ENCODE data around the gene CPNE9.

Gene CPNE9

DNA sequence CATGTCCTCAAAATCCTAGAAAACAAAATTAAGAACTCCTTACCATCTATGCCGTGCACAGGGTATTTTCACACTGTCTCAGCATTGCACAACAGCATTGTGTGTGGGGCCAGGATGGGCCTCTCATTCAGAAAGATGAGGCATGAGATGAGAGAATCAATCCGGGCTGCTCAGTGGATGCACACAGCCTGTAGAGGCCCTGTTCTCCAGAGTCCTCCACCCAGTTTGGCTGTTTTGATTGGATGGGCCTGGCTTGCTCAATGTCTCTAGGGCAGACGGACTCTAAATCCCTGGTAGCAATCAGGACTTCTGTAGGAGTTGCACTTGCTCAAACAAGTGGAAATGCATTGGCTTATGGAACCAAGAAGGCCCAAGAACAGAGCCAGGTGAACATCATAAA lies 20.2 kb upstream of the CPNE9 start:
- Histone ChIP-seq H3K27ac (no peak overlapping the region), H3K27me3 (ENCODE audit: insufficient read depth, low read depth) (no peaks in the 10 kb centered on the region), H3K4me1 (ENCODE audit: low read depth, poor library complexity, severe bottlenecking) (no peaks in the 10 kb centered on the region), H3K4me3 (IDR thresholded peaks at IDR 0.05; ENCODE audit: insufficient read depth, low read depth, low read length) (no peak overlapping the region), H2AFZ (ENCODE audit: low read depth) (no peak overlapping the region), H4K20me1 (ENCODE audit: insufficient read depth) (no peaks in the 10 kb centered on the region), H3K9ac (no peak overlapping the region), H3K36me3 (ENCODE audit: insufficient read depth) (no peaks in the 10 kb centered on the region), H3K79me2 (ENCODE audit: insufficient read depth, low read depth) (no peaks in the 10 kb centered on the region), H3K4me2 (no peak overlapping the region)
- no peak for TF ChIP-seq CTCF (conservative IDR thresholded peaks at IDR 0.05; ENCODE audit: low read depth, low read length)

DNA sequence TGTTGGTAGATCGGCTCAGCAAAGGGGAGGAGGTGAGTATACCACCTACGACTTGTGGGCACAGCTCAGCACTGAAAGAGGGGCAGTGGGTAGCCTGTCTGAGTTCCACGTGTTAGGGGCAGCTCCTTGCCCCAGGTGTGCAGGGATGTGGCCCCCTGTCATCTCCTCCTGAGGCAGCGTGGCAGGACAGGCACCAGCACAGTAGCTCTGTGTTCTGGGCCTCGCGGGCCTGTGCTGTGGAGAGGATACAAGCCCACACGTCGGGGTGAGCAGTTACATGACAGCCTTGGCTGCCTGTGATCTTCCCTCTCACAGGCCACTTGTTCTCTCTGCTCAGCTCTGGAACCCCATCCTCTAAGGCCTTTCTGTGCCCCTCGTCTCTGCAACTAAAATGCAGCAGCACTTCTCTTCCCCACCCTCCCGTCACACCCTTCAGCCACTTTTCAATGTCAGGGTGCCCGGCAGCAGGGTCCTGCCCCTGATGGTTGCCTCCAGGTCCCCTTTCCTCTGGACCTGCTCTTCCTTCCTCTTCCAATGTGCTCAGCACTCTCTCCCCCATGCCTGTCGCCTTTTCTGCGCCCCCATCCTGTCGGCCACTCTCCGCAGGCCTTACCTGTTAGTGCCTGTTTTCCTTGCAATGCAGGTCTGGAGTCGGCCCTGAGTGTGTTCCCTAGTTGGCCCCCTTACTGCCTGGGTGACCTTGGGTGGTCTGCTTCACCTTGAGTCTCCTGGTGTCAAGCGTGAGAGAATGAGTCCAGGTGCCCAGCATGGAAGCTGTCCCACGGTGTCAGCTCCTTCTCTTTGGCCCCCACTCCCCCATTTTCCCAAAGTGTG lies 18.2 kb upstream of the CPNE9 start:
- Histone ChIP-seq H2AFZ (ENCODE audit: low read depth) (no peak overlapping the region), H3K27ac (no peak overlapping the region), H3K27me3 (ENCODE audit: insufficient read depth, low read depth) (no peaks in the 10 kb centered on the region), H3K4me1 (ENCODE audit: low read depth, poor library complexity, severe bottlenecking) (no peaks in the 10 kb centered on the region), H3K4me2 (no peak overlapping the region), H3K4me3 (IDR thresholded peaks at IDR 0.05; ENCODE audit: insufficient read depth, low read depth, low read length) (no peak overlapping the region), H4K20me1 (ENCODE audit: insufficient read depth) (no peaks in the 10 kb centered on the region), H3K9ac (no peak overlapping the region), H3K79me2 (ENCODE audit: insufficient read depth, low read depth) (no peaks in the 10 kb centered on the region), H3K36me3 (ENCODE audit: insufficient read depth) (no peaks in the 10 kb centered on the region)
- TF ChIP-seq CTCF (conservative IDR thresholded peaks at IDR 0.05; ENCODE audit: low read depth, low read length): no peak

GRCh38 chr3:9686050-9686550 lies 17.5 kb upstream of the CPNE9 start:
- H2AFZ ChIP-seq (ENCODE audit: low read depth): no peak overlapping the region
- no peaks in the 10 kb centered on the region for H4K20me1 ChIP-seq (ENCODE audit: insufficient read depth)
- TF ChIP-seq CTCF (conservative IDR thresholded peaks at IDR 0.05; ENCODE audit: low read depth, low read length): no peak
- no peaks in the 10 kb centered on the region for H3K4me1 ChIP-seq (ENCODE audit: low read depth, poor library complexity, severe bottlenecking)
- H3K36me3 ChIP-seq (ENCODE audit: insufficient read depth): no peaks in the 10 kb centered on the region
- H3K4me3 ChIP-seq (IDR thresholded peaks at IDR 0.05; ENCODE audit: insufficient read depth, low read depth, low read length): no peak overlapping the region
- H3K79me2 ChIP-seq (ENCODE audit: insufficient read depth, low read depth): no peaks in the 10 kb centered on the region
- no peak overlapping the region for H3K4me2 ChIP-seq
- no peaks in the 10 kb centered on the region for H3K27me3 ChIP-seq (ENCODE audit: insufficient read depth, low read depth)
- H3K9ac ChIP-seq: no peak overlapping the region
- no peak overlapping the region for H3K27ac ChIP-seq

- no peaks in the 10 kb centered on the region for H3K36me3 ChIP-seq (ENCODE audit: insufficient read depth)
- no peak overlapping the region for H3K27ac ChIP-seq
- no peak overlapping the region for H3K4me3 ChIP-seq (IDR thresholded peaks at IDR 0.05; ENCODE audit: insufficient read depth, low read depth, low read length)
- no peak overlapping the region for H2AFZ ChIP-seq (ENCODE audit: low read depth)
- no peaks in the 10 kb centered on the region for H3K27me3 ChIP-seq (ENCODE audit: insufficient read depth, low read depth)
- no peak overlapping the region for H3K9ac ChIP-seq
- H3K4me1 ChIP-seq (ENCODE audit: low read depth, poor library complexity, severe bottlenecking): no peaks in the 10 kb centered on the region
- H3K4me2 ChIP-seq: no peak overlapping the region
- H3K79me2 ChIP-seq (ENCODE audit: insufficient read depth, low read depth): no peaks in the 10 kb centered on the region
- TF ChIP-seq CTCF (conservative IDR thresholded peaks at IDR 0.05; ENCODE audit: low read depth, low read length): no peak
- no peaks in the 10 kb centered on the region for H4K20me1 ChIP-seq (ENCODE audit: insufficient read depth)
These were observed 16.9 kb upstream of the CPNE9 start for GRCh38 chr3:9686703-9687102.
